Measurements from ENCODE around the gene CTSH.

CTSH gene

DNA sequence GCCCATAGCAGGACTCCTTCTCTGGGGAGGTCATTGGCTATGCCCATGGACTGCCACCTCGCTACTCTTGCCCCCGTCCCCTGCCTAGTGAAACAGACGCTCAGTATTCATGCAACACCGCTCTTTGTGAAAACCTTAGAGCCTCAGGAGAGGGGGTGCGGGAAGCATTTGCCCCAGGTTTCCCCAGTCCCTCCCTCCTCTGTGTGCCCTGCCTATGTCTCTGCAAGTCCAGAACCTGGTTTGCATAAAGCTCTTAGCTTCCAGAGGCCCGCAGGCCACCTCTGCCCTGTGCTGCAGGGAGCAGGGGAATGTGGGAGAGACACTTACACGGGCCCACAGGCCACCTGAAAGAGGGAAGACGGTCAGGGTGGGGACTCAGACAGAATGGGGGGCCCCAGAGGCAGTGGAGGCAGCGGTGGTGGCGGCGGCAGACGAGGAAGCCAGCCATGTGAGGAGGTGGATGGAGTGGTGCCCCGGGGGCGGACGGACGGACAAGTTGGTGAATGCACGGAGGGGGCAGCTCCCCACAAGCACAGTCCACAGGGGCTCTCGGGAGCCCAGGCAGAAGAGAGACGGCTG is 33.8 kb upstream of the CTSH start:
- in situ Hi-C loops (cut with MboI; ENCODE audit: low sequenced_read_pairs), result no loop called here

- in situ Hi-C loops (cut with MboI; ENCODE audit: low sequenced_read_pairs), result no loop called here
Measured at GRCh38 chr15:78977591-78978347, 32.9 kb upstream of the CTSH start.

DNA sequence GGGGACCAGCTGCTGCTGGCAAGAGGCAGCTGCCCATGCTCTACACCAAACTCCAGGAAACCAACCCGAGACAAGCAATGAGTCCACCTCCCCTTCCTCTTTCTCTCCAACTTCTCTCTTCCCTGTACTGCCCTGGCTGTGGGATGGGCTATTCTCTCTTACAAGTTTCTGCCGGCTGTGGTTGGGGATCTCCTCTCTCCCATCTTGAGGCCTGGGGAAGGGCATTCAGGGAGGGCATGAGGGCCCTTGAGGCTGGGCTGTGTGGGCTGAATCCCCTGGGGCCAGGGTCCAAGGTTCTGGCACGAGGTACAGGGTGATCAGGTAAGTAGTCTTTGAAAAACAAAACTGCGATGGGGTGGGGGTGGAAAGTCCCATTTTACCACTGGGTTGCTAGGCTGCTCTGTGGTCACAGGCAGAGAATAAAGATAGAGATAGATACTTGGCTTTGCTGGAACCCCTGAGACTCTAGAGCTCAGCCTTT is 32.3 kb upstream of the CTSH start:
- in situ Hi-C loops (cut with MboI; ENCODE audit: low sequenced_read_pairs), result no loop called here

DNA sequence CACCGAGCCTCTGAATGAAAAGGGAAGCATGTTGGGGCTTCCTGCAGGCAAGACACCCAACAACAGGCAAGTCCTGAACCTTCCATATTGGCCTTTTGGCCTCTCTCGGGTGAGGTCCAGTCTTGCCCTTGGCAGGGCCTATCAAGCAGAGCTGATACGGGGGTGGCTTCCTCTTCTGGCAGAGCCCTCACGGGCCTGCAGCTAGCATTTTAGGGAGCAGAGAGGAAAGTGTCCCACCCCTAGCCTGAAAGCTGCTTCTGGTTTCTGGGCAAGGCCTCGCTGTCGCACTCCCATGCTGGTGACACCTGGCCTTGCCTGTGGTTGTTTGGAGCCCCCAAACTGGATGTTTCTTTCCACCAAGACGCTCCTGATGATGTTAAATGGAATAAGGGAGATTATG is 31.8 kb upstream of the CTSH start:
- in situ Hi-C loops (cut with MboI; ENCODE audit: low sequenced_read_pairs), result no loop called here

- in situ Hi-C loops (cut with MboI; ENCODE audit: low sequenced_read_pairs), result no loop called here
Measured at GRCh38 chr15:78974272-78974918, 29.5 kb upstream of the CTSH start.

GRCh38 chr15:78969687-78970349 is 25.0 kb upstream of the CTSH start:
- in situ Hi-C loops (cut with MboI; ENCODE audit: low sequenced_read_pairs), result no loop called here

- in situ Hi-C loops (cut with MboI; ENCODE audit: low sequenced_read_pairs), result no loop called here
Measured at GRCh38 chr15:78968539-78969271, 23.9 kb upstream of the CTSH start.

- in situ Hi-C loops (cut with MboI; ENCODE audit: low sequenced_read_pairs), result no loop called here
Measured at GRCh38 chr15:78968114-78968513, 23.3 kb upstream of the CTSH start.

DNA sequence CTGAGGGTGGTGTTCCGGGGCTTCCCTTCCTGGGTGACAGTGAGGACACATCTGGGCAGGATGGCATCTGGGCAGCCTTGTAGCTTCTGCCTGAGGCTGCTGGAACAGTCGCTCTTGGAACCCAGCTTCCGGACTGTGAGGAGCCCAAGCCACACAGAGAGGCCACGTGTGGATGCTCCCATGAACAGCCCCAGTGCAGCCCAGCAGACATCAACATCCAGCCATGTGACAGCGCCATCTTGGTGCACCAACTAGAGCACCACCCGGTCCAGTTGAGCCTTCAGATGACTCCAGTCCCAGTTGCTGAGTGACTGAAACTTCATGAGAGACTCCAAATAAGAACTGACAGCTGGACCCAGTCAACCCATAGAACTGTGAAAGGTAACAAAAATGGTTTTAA is 15.5 kb upstream of the CTSH start:
- in situ Hi-C loops (cut with MboI; ENCODE audit: low sequenced_read_pairs), result no loop called here

- in situ Hi-C loops (cut with MboI; ENCODE audit: low sequenced_read_pairs), result no loop called here
Measured at GRCh38 chr15:78959360-78959759, 14.5 kb upstream of the CTSH start.

GRCh38 chr15:78957416-78958093 is 12.7 kb upstream of the CTSH start:
- in situ Hi-C loops (cut with MboI; ENCODE audit: low sequenced_read_pairs), result no loop called here

DNA sequence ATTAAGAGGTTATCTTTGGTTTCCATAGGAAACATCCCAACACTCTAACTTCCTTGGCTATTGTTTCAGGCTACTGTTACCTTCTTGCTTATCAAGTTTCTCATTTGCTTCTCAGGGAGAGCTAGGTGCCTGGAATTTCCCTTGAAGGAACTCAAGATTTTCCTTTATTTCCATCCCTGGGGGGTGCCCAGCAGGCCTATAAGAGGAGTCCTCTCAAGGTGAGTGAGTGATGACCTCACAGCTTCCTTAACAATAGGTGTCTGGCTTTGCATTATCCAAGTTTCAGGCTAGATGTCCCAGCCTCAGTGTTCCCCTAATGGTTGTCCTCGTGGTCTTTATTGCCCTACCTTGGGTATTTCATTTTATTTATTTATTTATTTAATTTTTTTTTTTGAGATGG is 12.1 kb upstream of the CTSH start:
- in situ Hi-C loops (cut with MboI; ENCODE audit: low sequenced_read_pairs), result no loop called here

- in situ Hi-C loops (cut with MboI; ENCODE audit: low sequenced_read_pairs), result no loop called here
Measured at GRCh38 chr15:78955355-78955754, 10.5 kb upstream of the CTSH start.

- in situ Hi-C loops (cut with MboI; ENCODE audit: low sequenced_read_pairs), result no loop called here
Measured at GRCh38 chr15:78951841-78952238, 7.0 kb upstream of the CTSH start.

GRCh38 chr15:78950902-78951840 is 6.3 kb upstream of the CTSH start:
- in situ Hi-C loops (cut with MboI; ENCODE audit: low sequenced_read_pairs), result no loop called here

DNA sequence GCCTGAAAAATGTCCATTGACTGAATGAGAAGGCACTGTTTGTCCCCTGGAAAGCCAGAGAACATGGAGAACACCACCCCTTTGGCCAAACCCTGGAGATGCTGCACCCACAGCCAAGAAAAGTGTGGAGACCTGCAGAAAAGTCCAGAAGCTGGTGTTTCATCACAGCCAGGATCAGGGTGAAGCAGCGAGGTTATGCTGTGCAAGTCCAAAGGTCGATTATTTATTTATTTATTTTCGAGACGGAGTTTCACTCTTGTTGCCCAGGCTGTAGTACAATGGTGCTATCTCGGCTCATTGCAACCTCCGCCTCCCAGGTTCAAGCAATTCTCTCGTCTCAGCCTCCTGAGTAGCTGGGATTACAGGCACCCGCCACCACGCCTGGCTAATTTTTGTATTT is 5.5 kb upstream of the CTSH start:
- in situ Hi-C loops (cut with MboI; ENCODE audit: low sequenced_read_pairs), result no loop called here

- in situ Hi-C loops (cut with MboI; ENCODE audit: low sequenced_read_pairs), result no loop called here
Measured at GRCh38 chr15:78949461-78949860, 4.6 kb upstream of the CTSH start.

GRCh38 chr15:78947506-78947905 is 2.7 kb upstream of the CTSH start:
- in situ Hi-C loops (cut with MboI; ENCODE audit: low sequenced_read_pairs), result no loop called here

DNA sequence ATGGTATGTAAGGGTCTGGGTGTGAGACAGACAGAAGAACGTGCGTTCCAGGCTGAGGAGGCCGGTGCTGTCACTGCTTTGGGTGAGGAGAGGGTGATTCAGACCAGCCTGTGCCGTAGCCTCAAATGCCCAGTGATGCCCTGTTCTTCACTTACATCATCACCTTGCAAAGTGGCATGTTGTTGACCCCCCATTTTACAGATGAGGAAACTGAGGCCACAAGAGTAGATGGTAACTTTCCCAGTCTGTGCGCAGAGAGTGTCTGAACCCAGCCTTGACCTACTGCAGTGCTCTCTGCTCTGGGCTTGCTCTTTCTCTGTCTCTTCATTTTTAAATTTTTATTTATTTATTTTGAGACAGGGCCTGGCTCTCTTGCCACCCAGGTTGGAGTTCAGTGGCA is 1.6 kb upstream of the CTSH start:
- in situ Hi-C loops (cut with MboI; ENCODE audit: low sequenced_read_pairs), result no loop called here
